ENCODE results near the gene SRGAP1.

DNA sequence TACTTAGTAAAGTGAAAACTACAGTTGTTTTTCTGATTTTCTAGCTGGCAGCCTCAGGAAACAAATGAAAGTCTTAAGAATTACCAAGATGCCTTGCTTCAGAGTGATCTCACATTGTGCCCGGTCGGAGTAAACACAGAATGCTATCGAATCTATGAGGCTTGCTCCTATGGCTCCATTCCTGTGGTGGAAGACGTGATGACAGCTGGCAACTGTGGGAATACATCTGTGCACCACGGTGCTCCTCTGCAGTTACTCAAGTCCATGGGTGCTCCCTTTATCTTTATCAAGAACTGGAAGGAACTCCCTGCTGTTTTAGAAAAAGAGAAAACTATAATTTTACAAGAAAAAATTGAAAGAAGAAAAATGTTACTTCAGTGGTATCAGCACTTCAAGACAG is 35.9 kb upstream of the SRGAP1 start:
- TF ChIP-seq, protein P1, sequence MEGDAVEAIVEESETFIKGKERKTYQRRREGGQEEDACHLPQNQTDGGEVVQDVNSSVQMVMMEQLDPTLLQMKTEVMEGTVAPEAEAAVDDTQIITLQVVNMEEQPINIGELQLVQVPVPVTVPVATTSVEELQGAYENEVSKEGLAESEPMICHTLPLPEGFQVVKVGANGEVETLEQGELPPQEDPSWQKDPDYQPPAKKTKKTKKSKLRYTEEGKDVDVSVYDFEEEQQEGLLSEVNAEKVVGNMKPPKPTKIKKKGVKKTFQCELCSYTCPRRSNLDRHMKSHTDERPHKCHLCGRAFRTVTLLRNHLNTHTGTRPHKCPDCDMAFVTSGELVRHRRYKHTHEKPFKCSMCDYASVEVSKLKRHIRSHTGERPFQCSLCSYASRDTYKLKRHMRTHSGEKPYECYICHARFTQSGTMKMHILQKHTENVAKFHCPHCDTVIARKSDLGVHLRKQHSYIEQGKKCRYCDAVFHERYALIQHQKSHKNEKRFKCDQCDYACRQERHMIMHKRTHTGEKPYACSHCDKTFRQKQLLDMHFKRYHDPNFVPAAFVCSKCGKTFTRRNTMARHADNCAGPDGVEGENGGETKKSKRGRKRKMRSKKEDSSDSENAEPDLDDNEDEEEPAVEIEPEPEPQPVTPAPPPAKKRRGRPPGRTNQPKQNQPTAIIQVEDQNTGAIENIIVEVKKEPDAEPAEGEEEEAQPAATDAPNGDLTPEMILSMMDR (IDR thresholded peaks at IDR 0.05; ENCODE audit: insufficient read depth, low read length), result no peak
- no peak for TF ChIP-seq GABPA (IDR thresholded peaks at IDR 0.05; ENCODE audit: low read depth)
- TF ChIP-seq POLR2AphosphoS5 (IDR thresholded peaks at IDR 0.05; ENCODE audit: low read depth), result no peak
- TF ChIP-seq, protein P2, sequence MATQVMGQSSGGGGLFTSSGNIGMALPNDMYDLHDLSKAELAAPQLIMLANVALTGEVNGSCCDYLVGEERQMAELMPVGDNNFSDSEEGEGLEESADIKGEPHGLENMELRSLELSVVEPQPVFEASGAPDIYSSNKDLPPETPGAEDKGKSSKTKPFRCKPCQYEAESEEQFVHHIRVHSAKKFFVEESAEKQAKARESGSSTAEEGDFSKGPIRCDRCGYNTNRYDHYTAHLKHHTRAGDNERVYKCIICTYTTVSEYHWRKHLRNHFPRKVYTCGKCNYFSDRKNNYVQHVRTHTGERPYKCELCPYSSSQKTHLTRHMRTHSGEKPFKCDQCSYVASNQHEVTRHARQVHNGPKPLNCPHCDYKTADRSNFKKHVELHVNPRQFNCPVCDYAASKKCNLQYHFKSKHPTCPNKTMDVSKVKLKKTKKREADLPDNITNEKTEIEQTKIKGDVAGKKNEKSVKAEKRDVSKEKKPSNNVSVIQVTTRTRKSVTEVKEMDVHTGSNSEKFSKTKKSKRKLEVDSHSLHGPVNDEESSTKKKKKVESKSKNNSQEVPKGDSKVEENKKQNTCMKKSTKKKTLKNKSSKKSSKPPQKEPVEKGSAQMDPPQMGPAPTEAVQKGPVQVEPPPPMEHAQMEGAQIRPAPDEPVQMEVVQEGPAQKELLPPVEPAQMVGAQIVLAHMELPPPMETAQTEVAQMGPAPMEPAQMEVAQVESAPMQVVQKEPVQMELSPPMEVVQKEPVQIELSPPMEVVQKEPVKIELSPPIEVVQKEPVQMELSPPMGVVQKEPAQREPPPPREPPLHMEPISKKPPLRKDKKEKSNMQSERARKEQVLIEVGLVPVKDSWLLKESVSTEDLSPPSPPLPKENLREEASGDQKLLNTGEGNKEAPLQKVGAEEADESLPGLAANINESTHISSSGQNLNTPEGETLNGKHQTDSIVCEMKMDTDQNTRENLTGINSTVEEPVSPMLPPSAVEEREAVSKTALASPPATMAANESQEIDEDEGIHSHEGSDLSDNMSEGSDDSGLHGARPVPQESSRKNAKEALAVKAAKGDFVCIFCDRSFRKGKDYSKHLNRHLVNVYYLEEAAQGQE (IDR thresholded peaks at IDR 0.05; ENCODE audit: insufficient replicate concordance, low read depth), result no peak

Measured in HL-60 (cell line).